Stimulated activated CD4-positive, alpha-beta T cell treated with anti-CD3 and anti-CD28 coated beads, Interleukin-2, amount 100 ng/mL, for 24 hours (primary cell): Measurements from ENCODE around the gene ZDHHC4.

Experiments
- DNase-seq, 2 donors: peaks; one replicate each; pipeline ENCODE4 v3.0.0-alpha.2; 2020

The ZDHHC4 gene

GRCh38 chr7:6577369-6578113, at the start of gene ZDHHC4:
TSS of gene ZDHHC4 (plus strand) at chr7:6577454. CDS start at chr7:6580562, 3,108 bp downstream.
- DNase-seq = peak; percentile 89 to 92

GRCh38 chr7:6528401-6529130, 48.7 kb upstream of the ZDHHC4 start:
- DNase-seq = no peak

- no peak for DNase-seq
Observed at GRCh38 chr7:6529643-6530042, 47.6 kb upstream of the ZDHHC4 start.

GRCh38 chr7:6530626-6531491, 46.4 kb upstream of the ZDHHC4 start:
- peak; percentile 51 to 71 for DNase-seq

DNA sequence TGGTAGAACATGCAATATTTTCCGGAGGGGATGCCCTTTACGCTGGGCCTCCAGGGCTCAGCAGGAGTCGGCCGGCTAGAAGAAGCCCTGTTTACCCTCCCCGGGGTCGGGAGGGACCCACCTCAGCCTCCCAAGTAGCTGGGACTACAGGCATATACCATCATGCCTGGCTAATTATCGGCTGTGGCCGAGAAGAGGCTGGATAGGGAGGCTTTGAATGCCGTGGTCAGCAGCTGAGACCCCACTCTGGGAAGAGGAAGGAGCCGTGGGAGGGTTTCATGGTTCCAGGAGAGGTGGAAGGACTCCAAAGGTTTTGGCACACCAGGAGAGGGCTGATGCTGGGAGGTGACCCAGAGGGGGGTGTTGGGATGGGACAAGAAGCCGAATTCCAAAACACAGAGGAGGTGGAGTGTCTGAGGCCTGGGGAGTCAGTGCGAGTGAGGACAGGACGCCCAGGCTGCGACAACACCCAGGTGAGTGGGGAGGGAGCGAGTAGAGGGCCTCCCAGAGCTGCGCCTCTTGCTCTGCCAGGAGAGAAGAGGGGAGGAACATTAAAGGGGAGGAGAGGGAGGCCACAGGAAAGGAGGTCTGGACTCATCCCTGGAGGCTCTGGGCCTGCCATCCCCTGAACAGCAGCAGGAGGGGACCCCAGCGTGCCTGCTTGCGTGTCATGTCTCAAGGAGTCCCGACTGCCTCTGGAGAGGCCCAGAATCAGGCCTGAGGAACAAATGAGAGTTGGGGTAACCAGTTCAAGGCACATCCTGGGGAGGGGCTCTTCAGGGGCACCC, 45.6 kb upstream of the ZDHHC4 start:
- DNase-seq = no peak

DNA sequence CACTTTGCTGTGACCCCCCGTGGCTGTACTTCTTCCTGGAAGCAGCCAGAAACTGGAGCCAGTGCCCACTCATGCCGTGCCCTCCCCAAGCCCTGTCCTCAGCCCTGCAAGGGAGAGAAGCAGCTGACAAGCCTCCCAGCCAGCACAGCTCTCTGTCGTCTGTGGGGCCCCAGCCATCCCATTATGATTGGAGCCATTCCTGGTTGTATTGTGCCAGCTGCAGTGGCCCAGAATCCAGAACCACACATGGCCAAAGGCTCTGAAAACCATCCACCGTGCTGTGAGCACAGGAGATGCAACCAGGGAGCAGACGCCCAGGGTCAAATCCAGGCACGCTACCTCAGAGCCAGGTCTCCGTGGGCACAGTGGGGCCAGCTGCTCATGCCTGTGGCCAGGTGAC, 44.7 kb upstream of the ZDHHC4 start:
- no peak for DNase-seq

GRCh38 chr7:6533893-6534495, 43.3 kb upstream of the ZDHHC4 start:
- peak; percentile 31 to 57 for DNase-seq

DNA sequence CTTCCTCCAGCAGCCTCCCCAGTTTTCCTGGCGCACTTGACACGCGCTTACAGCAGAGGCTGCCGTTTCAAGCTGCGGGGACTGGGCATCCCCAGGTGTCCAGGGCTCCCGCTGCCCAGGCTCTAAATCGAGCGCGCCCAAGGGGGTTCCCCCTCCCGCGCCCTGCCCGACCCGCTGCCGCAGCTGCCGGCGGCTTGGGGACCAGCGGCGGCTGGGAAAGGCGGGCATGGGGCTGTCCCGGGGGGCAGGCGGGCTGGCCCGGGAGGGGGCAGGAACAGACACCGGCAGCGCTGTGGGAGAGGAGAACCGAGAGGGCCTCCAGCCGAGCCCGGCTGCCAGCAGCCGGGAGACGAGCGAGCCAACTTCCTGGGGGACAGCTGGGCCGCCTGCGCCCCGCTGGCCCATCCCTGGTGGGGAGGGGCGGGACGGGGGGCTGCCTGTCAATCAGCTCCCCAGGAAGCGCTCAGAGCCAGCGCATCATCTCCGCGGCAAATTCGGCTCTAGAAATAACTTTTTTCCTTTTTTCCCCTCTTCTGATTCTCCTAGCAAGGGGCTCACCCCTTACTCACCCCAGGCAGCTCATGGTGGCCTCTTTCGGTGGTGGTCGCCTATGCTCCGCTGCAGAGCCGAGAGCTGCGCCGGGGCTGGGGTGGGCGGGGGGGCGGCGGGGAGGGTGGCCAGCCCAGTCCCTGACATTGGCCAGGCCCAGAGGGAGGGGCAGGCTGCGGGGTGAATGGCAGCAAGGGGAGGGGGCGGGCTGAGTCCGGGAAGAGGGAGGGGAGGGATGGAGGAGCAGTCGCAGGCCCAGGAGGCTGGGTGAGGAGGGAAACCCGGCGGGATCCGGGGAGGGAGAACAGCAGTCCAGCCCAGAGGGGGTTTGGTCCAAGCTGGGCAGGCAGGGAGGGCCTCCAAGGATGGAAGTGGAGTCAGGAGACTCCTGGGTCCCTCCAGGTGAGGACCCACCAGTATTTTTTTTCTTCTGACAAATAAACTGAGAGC, 40.7 kb upstream of the ZDHHC4 start:
- DNase-seq = no peak

- no peak for DNase-seq
Observed at GRCh38 chr7:6542368-6542767, 34.9 kb upstream of the ZDHHC4 start.

GRCh38 chr7:6545398-6546126, 31.7 kb upstream of the ZDHHC4 start:
- no peak for DNase-seq

GRCh38 chr7:6546498-6547251, 30.6 kb upstream of the ZDHHC4 start:
- no peak for DNase-seq

DNA sequence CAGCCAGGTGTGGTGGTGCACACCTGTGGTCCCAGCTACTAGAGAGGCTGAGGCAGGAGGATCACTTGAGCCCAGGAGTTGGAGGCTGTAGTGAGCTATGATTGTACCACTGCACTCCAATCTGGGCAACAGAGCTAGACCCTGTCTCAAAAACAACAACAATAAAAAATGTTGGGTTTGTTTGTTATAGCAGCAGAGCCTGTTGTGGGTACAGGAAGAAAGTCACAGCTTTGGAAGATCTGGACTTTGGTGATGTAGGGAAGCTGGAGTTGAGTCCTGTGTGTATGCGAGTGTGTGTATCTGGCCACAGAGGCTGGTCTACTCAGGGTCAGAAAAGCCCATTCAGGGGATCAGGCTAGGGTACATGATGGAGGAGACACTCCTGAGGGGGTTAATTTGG, 29.9 kb upstream of the ZDHHC4 start:
- no peak for DNase-seq

DNA sequence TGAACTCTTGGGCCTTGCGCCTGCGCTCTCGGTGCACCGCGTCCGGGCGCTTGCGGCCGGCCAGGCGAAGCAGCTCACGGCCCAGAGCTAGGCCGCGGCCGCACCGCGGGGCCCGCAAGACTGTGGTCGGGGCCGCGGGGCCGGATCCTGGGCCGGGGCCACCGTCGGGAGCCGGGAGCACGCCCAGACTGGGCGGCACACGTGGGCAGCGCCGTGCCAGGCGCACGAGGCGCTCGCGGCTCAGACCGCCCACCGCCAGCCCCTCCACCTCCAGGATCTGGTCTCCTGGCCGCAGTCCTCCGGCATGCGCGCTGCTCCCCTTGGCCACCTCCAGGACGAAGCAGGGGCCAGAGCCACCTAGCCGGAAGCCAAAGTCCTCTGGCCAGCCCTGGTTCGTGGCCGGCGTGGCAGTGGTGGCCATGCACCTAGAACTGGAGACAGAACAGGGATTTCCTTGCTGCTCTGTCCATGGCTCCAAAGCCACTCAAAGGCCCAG, 26.2 kb upstream of the ZDHHC4 start, which contains the start of gene GRID2IP:
GRID2IP (minus strand) TSS at position 446 of the 496 bp plus-strand sequence; CDS start at position 421, 25 bp downstream.
- DNase-seq = no peak

DNA sequence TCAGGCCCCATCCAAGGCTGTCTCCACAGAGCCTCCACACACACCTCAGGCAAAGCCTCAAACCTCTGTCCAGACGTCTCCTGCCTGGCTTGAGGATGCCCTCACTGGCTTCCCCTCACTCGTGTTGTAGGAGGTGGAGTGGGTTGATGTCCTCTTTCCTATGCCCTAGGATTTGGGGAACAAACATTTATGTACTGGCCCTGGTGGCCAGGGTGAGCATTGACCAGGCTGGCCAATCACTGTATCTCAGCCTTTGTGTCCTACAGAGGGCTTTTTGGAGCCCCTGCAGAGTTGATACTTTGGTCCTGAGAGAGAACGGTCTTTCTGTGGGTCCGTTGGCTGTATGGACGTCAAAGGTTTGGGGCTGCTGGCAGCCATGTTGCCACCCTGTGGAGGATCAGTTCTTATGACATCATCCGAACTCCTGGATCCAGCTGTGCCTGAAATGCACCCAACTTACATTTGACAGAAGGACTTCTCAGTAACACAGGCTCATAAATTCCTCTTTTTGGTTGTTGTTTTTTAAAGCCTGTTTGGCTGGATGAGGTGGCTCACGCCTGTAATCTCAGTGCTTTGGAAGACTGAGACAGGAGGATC, 23.7 kb upstream of the ZDHHC4 start:
- no peak for DNase-seq

DNA sequence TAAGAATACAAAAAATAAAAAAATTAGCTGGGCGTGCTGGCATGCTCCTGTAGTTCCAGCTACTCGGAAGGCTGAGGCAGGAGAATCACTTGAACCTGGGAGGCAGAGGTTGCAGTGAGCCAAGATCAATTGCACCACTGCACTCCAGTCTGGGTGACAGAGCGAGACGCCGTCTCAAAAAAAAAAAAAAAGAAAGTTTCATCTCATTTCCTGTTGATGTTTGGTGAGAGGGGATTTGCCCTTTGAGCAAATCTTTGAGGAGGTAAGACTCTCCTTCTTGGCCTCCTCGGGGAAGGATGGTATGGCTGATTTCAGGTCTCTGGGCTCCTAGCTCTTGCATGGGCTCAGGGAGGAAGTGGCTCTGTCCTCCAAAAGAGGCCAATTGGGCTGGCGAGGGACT, 22.4 kb upstream of the ZDHHC4 start:
- DNase-seq = no peak

- DNase-seq = no peak
Observed at GRCh38 chr7:6556196-6556595, 21.1 kb upstream of the ZDHHC4 start.

GRCh38 chr7:6558837-6559236, 18.4 kb upstream of the ZDHHC4 start:
- peak in 1 of 2 donors; percentile 22 for DNase-seq

GRCh38 chr7:6559896-6560295, 17.4 kb upstream of the ZDHHC4 start:
- DNase-seq = no peak

DNA sequence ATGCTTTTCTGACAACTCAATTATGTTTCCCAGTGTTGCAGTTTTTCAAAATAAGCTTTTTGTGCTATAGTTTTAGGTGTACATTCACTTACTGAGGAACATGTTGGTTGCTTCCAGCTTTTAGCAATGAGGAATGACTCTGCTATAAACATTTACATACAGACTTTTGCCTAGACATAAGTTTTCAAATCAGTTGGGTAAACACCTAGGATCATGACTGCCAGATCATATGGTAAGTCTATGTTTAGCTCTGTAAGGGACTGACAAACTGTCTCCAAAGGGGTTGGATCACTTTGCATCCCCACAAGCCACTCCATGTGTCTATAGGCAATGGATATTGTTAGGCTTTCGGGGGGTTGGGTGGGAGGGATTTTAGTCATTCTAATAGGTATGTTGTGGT, 15.1 kb upstream of the ZDHHC4 start:
- DNase-seq = no peak
